A673 (cell line): ENCODE measurements around the gene KXD1. TPM values are rescaled to one million over a fixed set of nuclear protein-coding genes. Genes with fewer than 3 reads are reported as not detected.
A peak's percentile ranks its signal among the peaks of the same experiment; 100 is the strongest.

Source experiments
- BruUV-seq: library from RNA; stranded (reverse); fragments of 400-500 nt; replicated peaks from 2 replicates; lab custom pipeline; 2021; lab: Mats Ljungman, UMichigan
- CTCF ChIA-PET: fragments of 300-600 bp; sonication (Branson Sonifier 250); formaldehyde crosslinking; loops from one replicate; lab custom pipeline; 2022; ENCODE audit warnings: antibody characterized with exemption; lab: Charles Lee
- POLR2A ChIA-PET: fragments of 300-600 bp; sonication (Branson Sonifier 250); formaldehyde crosslinking; loops from one replicate; lab custom pipeline; 2022; ENCODE audit warnings: antibody characterized with exemption; ENCODE audit not compliant: low non-redundant PET; lab: Charles Lee
- DNase-seq: peaks from one replicate; pipeline ENCODE4 v3.0.0-alpha.2; 2015; ENCODE audit warnings: low spot score
- H3K27ac ChIP-seq: fragments of 200-600 bp; sonication (generic); 2 replicates; pipeline ENCODE4 v1.5.1; 2016; ENCODE audit warnings: mixed run types, low read depth, mild to moderate bottlenecking, mixed read lengths, antibody characterized with exemption, low read length; ENCODE audit not compliant: poor library complexity, severe bottlenecking
- H3K27me3 ChIP-seq: fragments of 200-600 bp; sonication (generic); replicated peaks from 2 replicates; pipeline ENCODE4 v1.6.1; 2017; ENCODE audit warnings: mixed run types, low read depth, mild to moderate bottlenecking, mixed read lengths, antibody characterized with exemption, low read length; ENCODE audit not compliant: insufficient read depth, poor library complexity
- H3K36me3 ChIP-seq: fragments of 200-600 bp; sonication (generic); 2 replicates; pipeline ENCODE4 v1.6.1; 2016; ENCODE audit warnings: mixed run types, mild to moderate bottlenecking, mixed read lengths, antibody characterized with exemption, low read length; ENCODE audit not compliant: insufficient read depth, poor library complexity, severe bottlenecking
- H3K4me1 ChIP-seq: fragments of 200-600 bp; sonication (generic); 2 replicates; pipeline ENCODE4 v1.6.1; 2017; ENCODE audit warnings: mixed run types, mild to moderate bottlenecking, mixed read lengths, antibody characterized with exemption, low read length; ENCODE audit not compliant: insufficient read depth, poor library complexity, severe bottlenecking
- H3K4me3 ChIP-seq: fragments of 200-600 bp; sonication (generic); 2 replicates; pipeline ENCODE4 v1.5.1; 2016; ENCODE audit warnings: low read depth, mixed run types, mild to moderate bottlenecking, mixed read lengths, low read length; ENCODE audit not compliant: poor library complexity, severe bottlenecking
- H3K9me3 ChIP-seq: fragments of 200-600 bp; sonication (generic); 2 replicates; pipeline ENCODE4 v1.6.1; 2016; ENCODE audit warnings: mixed run types, low read depth, mild to moderate bottlenecking, mixed read lengths, antibody characterized with exemption, low read length; ENCODE audit not compliant: poor library complexity, severe bottlenecking
- EZH2 ChIP-seq: fragments of 200-600 bp; sonication (generic); IDR thresholded peaks from 2 replicates; pipeline ENCODE4 v1.6.1; 2017; ENCODE audit warnings: borderline replicate concordance, low read depth, mild to moderate bottlenecking, mixed read lengths, antibody characterized with exemption, low read length; ENCODE audit not compliant: poor library complexity, severe bottlenecking
- intact Hi-C: fragments of 100-400 bp; cut with micrococcal nuclease; formaldehyde crosslinking; loops from one replicate; pipeline ENCODE4 v1.10.0; 2022; ENCODE audit not compliant: unreplicated experiment
- total RNA-seq: library from RNA; stranded (reverse); gene quantifications from 2 replicates; pipeline ENCODE4 v1.2.3, GENCODE V29; 2021
- TF ChIP-seq, protein P1 (sequence below): fragments of 300-800, 200-600 bp; sonication (generic); conservative IDR thresholded peaks from 2 replicates; pipeline ENCODE4 v1.5.1; 2017; ENCODE audit warnings: low read depth, mild to moderate bottlenecking, antibody characterized with exemption, low read length, moderate library complexity, mixed read lengths

KXD1 gene
- total RNA-seq, 1 experiment from 2014 or later, result 111 TPM

- POLR2A ChIA-PET, result no interaction called here
- no TSS peak for BruUV-seq
- H3K4me1 ChIP-seq, result peaks cover 55% of the 10 kb centered on the region
- H3K36me3 ChIP-seq, result peaks cover 4% of the 10 kb centered on the region
- H3K4me3 ChIP-seq, result peak within 1 kb of the TSS; percentile 87
- TF ChIP-seq, protein P1, sequence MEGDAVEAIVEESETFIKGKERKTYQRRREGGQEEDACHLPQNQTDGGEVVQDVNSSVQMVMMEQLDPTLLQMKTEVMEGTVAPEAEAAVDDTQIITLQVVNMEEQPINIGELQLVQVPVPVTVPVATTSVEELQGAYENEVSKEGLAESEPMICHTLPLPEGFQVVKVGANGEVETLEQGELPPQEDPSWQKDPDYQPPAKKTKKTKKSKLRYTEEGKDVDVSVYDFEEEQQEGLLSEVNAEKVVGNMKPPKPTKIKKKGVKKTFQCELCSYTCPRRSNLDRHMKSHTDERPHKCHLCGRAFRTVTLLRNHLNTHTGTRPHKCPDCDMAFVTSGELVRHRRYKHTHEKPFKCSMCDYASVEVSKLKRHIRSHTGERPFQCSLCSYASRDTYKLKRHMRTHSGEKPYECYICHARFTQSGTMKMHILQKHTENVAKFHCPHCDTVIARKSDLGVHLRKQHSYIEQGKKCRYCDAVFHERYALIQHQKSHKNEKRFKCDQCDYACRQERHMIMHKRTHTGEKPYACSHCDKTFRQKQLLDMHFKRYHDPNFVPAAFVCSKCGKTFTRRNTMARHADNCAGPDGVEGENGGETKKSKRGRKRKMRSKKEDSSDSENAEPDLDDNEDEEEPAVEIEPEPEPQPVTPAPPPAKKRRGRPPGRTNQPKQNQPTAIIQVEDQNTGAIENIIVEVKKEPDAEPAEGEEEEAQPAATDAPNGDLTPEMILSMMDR, result no peak
- TF ChIP-seq EZH2, result no peak
- CTCF ChIA-PET, result no interaction called here
- no peak for DNase-seq
- H3K27ac ChIP-seq, result peak within 1 kb of the TSS; percentile 89
- no peaks in the 10 kb centered on the region for H3K27me3 ChIP-seq
- no peaks in the 10 kb centered on the region for H3K9me3 ChIP-seq
- intact Hi-C loops, result no loop called here
These were observed 48.9 kb downstream of the KXD1 start, which contains the start of gene CRLF1 for GRCh38 chr19:18606281-18607225. TSS of gene CRLF1 (minus strand) at chr19:18606799. CDS start at chr19:18606656, 143 bp downstream.

DNA sequence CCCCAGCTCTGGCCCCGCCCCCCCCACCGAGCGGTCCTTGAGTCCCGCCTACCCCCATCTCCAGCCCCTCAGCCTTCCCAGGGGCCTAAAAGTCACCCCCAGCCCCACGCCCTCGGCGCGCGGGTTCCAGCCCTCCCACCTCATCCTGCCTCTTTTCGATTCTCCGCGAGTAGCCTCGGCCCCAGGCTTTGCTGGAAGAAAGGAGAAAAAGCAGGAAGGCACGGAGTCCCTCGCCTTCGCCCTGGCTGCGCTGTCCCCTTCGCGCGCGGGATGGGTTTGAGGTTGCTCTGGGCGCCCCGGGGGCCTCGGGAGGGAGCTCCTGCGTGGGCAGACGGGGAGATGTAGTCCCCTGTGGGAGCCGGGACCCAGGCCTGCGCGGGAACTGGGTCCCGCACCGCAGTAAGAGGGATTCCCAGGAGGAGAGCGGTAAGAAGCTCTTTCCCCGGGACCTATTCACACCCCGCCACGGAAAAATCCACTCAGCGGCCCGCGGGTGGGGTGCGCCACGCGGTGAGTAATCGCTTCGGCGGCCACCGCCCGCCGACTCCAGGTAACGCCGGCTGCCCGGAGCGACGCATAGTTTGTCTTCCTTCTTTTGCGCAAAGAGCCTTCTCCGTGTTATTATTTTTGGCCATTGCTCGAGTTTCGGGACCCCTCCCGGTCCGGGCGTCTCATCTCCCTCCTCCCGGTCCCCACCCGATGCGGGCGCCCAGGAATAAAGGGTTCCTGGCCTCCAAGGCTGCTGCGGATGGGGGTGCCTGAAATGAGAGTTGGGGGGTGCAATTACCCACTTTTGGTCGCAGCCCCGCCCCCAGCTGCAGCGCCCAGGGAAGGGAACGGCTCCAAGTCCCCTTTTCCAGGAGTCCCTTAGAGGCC, 49.8 kb downstream of the KXD1 start:
- intact Hi-C loops, result no loop called here
- ChIA-PET POLR2A (no interaction called here), CTCF (no interaction called here)
- BruUV-seq, result no TSS peak
- Histone ChIP-seq H3K4me3 (peak overlapping the region; percentile 53), H3K36me3 (no peaks in the 10 kb centered on the region), H3K27me3 (no peaks in the 10 kb centered on the region), H3K9me3 (no peaks in the 10 kb centered on the region), H3K27ac (peak overlapping the region; percentile 62), H3K4me1 (peaks cover 65% of the 10 kb centered on the region)
- TF ChIP-seq, protein P1, result no peak
- no peak for TF ChIP-seq EZH2
- peak; percentile 71 for DNase-seq

- H3K4me1 ChIP-seq, result peaks cover 65% of the 10 kb centered on the region
- TF ChIP-seq EZH2, result no peak
- TF ChIP-seq, protein P1, result no peak
- no peak overlapping the region for H3K27ac ChIP-seq
- POLR2A ChIA-PET, result no interaction called here
- CTCF ChIA-PET, result no interaction called here
- H3K4me3 ChIP-seq, result peak overlapping the region; percentile 53
- no peaks in the 10 kb centered on the region for H3K36me3 ChIP-seq
- BruUV-seq, result no TSS peak
- DNase-seq, result no peak
- no peaks in the 10 kb centered on the region for H3K9me3 ChIP-seq
- H3K27me3 ChIP-seq, result no peaks in the 10 kb centered on the region
- intact Hi-C loops, result no loop called here
These were observed 50.6 kb downstream of the KXD1 start for GRCh38 chr19:18608102-18608804.
